ENCODE measurements around the gene GALNT9. TPM values are rescaled to one million over a fixed set of nuclear protein-coding genes. Genes with fewer than 3 reads are reported as not detected.
A peak's percentile ranks its signal among the peaks of the same experiment; 100 is the strongest.

GALNT9 gene
- total RNA-seq, 6 experiments from 2014 or later: not detected

GRCh38 chr12:132251741-132252490 lies 77.5 kb downstream of the GALNT9 start:
- peaks cover 40% of the 10 kb centered on the region for H3K27me3 Mint-ChIP-seq (ENCODE audit: insufficient read depth)
- H3K27ac Mint-ChIP-seq: no peak overlapping the region
- DNase-seq: no peak
- no peak overlapping the region for H3K4me3 Mint-ChIP-seq
- TF ChIP-seq CTCF (IDR thresholded peaks at IDR 0.05): no peak
- no peaks in the 10 kb centered on the region for H3K36me3 Mint-ChIP-seq (ENCODE audit: low read depth)
- no peaks in the 10 kb centered on the region for H3K4me1 Mint-ChIP-seq (ENCODE audit: low read depth)
- H3K9me3 Mint-ChIP-seq: no peaks in the 10 kb centered on the region

DNA sequence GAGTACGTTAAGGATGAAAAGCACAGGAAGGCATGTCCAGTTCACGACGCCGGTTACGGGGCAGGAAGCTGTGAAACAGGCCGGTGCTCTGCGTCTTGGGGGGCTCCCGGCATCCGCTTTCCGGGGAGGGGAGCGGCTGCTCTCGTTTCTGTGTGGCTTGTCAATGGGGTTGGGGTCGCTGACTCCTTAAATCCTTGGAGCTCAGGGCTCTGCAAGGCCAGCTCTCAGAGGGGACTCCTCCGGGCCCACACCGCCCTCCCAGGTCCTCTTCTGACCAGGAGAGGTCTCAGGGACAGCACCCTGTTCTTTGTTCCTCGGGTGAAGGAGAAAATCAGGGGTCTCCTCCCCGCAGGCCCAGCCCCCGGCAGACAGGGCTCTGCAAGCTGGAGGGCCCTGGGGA lies 78.1 kb downstream of the GALNT9 start:
- Mint-ChIP-seq H3K4me3 (no peak overlapping the region), H3K4me1 (ENCODE audit: low read depth) (no peaks in the 10 kb centered on the region), H3K9me3 (no peaks in the 10 kb centered on the region), H3K27ac (no peak overlapping the region), H3K36me3 (ENCODE audit: low read depth) (no peaks in the 10 kb centered on the region), H3K27me3 (ENCODE audit: insufficient read depth) (peaks cover 40% of the 10 kb centered on the region)
- DNase-seq: no peak
- no peak for TF ChIP-seq CTCF (IDR thresholded peaks at IDR 0.05)

DNA sequence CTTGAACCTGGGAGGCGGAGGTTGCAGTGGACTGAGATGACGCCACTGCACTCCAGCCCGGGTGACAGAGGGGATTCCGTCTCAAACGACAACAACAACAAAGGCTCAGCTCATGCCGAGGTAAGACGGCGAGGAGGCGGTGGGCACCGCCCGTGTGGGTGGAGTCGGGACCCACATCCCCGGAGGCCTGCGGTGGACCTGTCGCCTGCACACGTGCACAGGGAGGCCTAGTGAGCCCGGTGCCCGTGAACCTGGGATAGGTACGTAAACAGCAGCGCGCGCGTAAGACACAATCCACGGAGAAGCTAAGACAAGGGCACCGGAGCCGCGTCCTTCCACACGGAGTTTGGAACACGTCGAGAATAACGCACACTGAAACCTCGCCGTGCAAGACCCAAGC lies 78.7 kb downstream of the GALNT9 start:
- Mint-ChIP-seq H3K9me3 (no peaks in the 10 kb centered on the region), H3K36me3 (ENCODE audit: low read depth) (no peaks in the 10 kb centered on the region), H3K27me3 (ENCODE audit: insufficient read depth) (peaks cover 39% of the 10 kb centered on the region), H3K27ac (no peak overlapping the region), H3K4me1 (ENCODE audit: low read depth) (no peaks in the 10 kb centered on the region), H3K4me3 (no peak overlapping the region)
- TF ChIP-seq CTCF (IDR thresholded peaks at IDR 0.05): no peak
- no peak for DNase-seq

DNA sequence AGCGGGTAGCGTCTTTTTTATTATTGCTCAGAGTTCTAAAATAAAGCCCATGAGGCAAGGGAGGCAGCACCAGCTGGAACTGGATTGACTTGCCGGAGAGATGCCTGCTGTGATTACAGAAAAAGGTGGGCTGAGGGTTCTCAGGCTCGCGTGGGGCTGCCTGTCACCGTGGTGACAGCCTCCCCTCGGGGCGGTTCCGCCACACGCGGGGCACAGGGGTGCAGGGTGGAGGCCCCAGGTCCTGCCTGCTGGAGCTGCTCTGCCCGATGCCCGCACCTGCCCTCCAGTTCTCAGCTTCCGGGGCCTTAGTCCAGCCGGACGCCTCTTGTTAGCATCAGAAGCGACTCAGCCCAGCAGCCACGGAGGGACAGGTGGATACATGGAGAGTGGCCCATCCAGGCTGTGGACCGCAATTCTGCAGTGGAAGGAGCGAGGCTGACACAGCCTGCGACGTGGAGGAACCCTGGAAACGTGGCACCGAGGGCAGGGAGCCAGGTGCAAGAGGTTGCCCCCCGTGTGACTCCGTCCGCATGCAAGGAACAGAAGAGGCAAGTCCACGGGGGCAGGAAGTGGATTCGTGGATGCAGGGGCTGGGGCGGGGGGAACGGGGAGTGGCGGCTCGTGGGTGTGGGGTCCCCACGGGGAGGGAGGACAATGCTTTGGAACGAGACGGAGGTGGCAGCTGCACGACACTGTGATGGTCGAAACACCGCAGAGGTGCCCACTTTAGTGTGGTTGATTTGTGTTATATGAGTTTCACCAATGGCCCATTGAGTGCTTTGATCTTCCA lies 79.5 kb downstream of the GALNT9 start:
- DNase-seq: no peak
- Mint-ChIP-seq H3K4me3 (no peak overlapping the region), H3K4me1 (ENCODE audit: low read depth) (no peaks in the 10 kb centered on the region), H3K27me3 (ENCODE audit: insufficient read depth) (peaks cover 32% of the 10 kb centered on the region), H3K9me3 (no peaks in the 10 kb centered on the region), H3K27ac (no peak overlapping the region), H3K36me3 (ENCODE audit: low read depth) (no peaks in the 10 kb centered on the region)
- TF ChIP-seq CTCF (IDR thresholded peaks at IDR 0.05): no peak

DNA sequence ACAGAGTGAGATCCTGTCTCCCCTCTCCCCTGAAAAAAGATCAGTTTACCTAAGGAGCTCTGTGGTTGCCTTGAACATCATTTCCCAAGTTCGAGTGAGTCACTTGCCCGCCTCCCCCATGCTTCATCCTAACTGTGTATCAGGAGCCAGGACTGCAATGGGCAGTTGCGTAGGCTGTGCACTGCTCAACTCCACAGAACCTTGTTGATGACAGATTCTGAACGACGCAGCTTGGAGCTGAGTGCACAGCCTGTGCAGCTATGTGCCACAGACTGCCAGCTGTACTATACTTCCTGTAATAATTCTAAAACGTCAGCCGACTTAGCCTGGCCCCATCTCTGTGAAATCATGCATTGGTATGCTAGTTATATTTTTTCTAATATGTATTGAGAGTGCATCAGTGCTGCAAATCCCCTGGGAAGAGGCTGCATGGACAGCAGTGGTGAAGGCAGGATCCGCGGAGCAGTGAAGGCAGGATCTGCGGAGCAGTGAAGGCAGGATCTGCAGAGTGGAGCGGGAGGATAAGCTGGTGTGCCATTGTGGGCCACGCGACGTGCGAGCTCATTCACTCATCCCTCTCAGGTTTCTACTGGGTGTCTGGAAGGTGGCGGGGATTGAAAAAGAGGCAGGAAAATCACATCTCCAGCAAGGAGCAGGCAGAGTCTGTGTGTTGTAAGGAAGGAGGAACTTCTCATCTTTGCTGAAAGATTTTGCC lies 80.8 kb downstream of the GALNT9 start:
- no peak overlapping the region for H3K4me3 Mint-ChIP-seq
- no peak overlapping the region for H3K27ac Mint-ChIP-seq
- peak; percentile 7 for DNase-seq
- H3K9me3 Mint-ChIP-seq: peaks cover 4% of the 10 kb centered on the region
- no peaks in the 10 kb centered on the region for H3K4me1 Mint-ChIP-seq (ENCODE audit: low read depth)
- H3K27me3 Mint-ChIP-seq (ENCODE audit: insufficient read depth): peaks cover 22% of the 10 kb centered on the region
- TF ChIP-seq CTCF (IDR thresholded peaks at IDR 0.05): no peak
- peaks cover 4% of the 10 kb centered on the region; the same call in 1 of the 2 replicates for H3K36me3 Mint-ChIP-seq (ENCODE audit: low read depth)
